Activated T-helper 17 cell treated with anti-CD3 and anti-CD28 coated beads, Interleukin-2, amount 50 U/mL, for 72 hours (primary cell): ENCODE results near the gene C6. TPM values are rescaled to one million over a fixed set of nuclear protein-coding genes. Genes with fewer than 3 reads are reported as not detected.

Source experiments
- ATAC-seq: fragments of 150-1000 bp; cut with Tn5 transposase; replicated peaks from 2 replicates; pipeline ENCODE4 v1.10.0; 2021; ENCODE audit warnings: mild to moderate bottlenecking, moderate library complexity
- H3K27ac Mint-ChIP-seq: one replicate; pipeline ENCODE4 v1.8.0; 2022; ENCODE audit warnings: mixed read lengths
- H3K27me3 Mint-ChIP-seq: one replicate; pipeline ENCODE4 v1.8.0; 2022; ENCODE audit warnings: mixed read lengths
- H3K36me3 Mint-ChIP-seq: one replicate; pipeline ENCODE4 v1.8.0; 2022; ENCODE audit warnings: low read depth, mild to moderate bottlenecking, mixed read lengths
- H3K4me1 Mint-ChIP-seq: one replicate; pipeline ENCODE4 v1.8.0; 2022; ENCODE audit warnings: mixed read lengths
- H3K4me3 Mint-ChIP-seq: one replicate; pipeline ENCODE4 v1.8.0; 2022; ENCODE audit warnings: mild to moderate bottlenecking, mixed read lengths
- H3K9me3 Mint-ChIP-seq: one replicate; pipeline ENCODE4 v1.8.0; 2022; ENCODE audit warnings: mixed read lengths
- total RNA-seq, 2 donors: library from RNA; stranded (reverse); gene quantifications; one replicate each; pipeline ENCODE4 v1.2.3, GENCODE V29; 2022

Gene C6
- total RNA-seq, 2 donors from 2014 or later = not detected

DNA sequence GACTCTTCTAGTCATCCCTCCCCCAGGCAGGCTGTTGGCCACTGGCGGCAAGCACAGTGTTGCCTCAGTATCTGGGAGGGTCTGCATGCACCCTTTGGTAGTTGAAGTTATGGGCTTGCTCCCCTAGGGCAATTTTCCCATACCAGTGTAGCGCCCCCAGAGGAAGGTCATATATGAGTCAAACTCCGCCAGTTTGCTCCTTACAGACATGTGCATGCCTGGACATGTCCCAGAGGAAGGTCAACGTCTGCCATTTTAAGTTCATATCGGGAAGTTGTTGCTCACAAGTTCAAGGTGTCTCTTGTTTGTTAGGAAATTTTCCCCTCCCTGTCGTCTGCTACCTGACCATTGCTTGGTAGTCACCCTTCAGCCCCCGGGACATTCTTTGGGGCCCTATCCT is 90.9 kb downstream of the C6 start:
- no peaks in the 10 kb centered on the region for H3K9me3 Mint-ChIP-seq
- H3K4me3 Mint-ChIP-seq = no peak overlapping the region
- ATAC-seq = no peak
- H3K27ac Mint-ChIP-seq = no peak overlapping the region
- H3K36me3 Mint-ChIP-seq = no peaks in the 10 kb centered on the region
- H3K27me3 Mint-ChIP-seq = no peaks in the 10 kb centered on the region
- H3K4me1 Mint-ChIP-seq = no peaks in the 10 kb centered on the region

GRCh38 chr5:41120600-41120999 is 92.7 kb downstream of the C6 start:
- ATAC-seq = no peak
- no peak overlapping the region for H3K4me3 Mint-ChIP-seq
- no peaks in the 10 kb centered on the region for H3K36me3 Mint-ChIP-seq
- H3K27me3 Mint-ChIP-seq = no peaks in the 10 kb centered on the region
- H3K27ac Mint-ChIP-seq = no peak overlapping the region
- no peaks in the 10 kb centered on the region for H3K4me1 Mint-ChIP-seq
- no peaks in the 10 kb centered on the region for H3K9me3 Mint-ChIP-seq

- Mint-ChIP-seq H3K4me3 (no peak overlapping the region), H3K36me3 (no peaks in the 10 kb centered on the region), H3K27ac (no peak overlapping the region), H3K4me1 (no peaks in the 10 kb centered on the region), H3K27me3 (no peaks in the 10 kb centered on the region), H3K9me3 (no peaks in the 10 kb centered on the region)
- ATAC-seq = no peak
Measured at GRCh38 chr5:41118177-41118576, 95.2 kb downstream of the C6 start.

DNA sequence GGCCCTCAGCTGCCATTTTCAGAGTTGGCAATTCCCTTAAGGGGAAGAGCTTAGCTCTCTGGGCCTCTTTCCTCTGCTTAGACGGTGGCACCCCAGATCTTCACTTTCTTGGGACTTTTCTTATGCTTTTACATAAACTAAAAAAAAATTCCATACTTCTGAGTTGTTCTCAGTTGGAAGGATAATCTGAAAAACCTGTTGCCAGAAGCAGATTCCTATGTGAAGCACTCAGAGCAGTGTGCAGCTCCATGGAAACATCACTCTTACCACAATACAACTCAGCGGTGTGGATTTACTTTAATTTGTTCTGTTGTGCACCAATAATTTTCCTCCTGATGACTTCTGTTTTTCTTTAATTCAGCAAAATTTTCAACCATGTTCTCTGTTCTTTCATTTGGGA is 98.1 kb downstream of the C6 start:
- H3K27me3 Mint-ChIP-seq = no peaks in the 10 kb centered on the region
- ATAC-seq = no peak
- H3K4me3 Mint-ChIP-seq = no peak overlapping the region
- no peaks in the 10 kb centered on the region for H3K9me3 Mint-ChIP-seq
- no peaks in the 10 kb centered on the region for H3K4me1 Mint-ChIP-seq
- no peaks in the 10 kb centered on the region for H3K36me3 Mint-ChIP-seq
- no peak overlapping the region for H3K27ac Mint-ChIP-seq

DNA sequence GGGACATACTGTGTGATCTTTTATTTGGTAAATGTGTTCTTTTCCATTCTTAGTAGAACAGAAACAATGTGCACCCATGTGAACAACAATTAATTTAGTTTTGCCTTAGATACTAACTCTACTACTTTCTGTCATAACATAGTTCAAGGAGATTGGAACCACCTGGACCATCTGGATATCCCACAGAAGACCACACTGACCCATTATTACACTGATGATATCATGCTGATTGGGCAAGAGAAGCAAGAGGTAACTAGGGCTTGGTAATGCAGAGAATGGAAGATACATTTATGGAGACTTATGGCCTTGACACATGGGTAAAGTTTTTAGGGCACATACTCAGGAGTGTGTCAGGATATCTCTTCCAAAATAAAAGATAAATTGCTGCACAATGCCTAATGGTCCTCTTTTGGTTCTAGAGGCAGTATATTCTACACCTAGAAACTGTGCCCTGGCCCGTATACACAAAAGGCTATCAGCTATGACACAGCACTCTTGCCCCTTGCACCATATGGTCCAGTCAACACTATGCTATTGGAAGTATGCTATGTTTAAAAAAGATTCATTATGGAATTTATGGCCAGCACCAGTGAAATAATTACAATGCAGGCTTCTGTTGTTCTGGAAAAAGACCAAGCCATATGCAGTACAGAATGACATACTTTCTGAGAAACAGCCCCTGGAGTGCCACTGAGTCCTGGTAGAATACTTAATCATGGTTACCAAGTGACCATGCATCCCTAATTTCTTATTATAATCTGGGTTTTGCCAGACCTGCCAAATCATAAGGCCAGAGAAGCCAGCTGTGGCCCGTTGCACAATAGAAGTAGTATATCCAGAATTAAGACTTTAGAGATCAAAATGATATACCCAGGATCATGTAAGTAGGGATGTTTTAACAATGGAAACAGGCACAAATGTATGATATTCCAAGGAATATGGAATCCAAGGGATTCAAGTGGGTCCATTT is 100.6 kb downstream of the C6 start:
- ATAC-seq = no peak
- H3K4me1 Mint-ChIP-seq = no peaks in the 10 kb centered on the region
- no peak overlapping the region for H3K4me3 Mint-ChIP-seq
- H3K36me3 Mint-ChIP-seq = no peaks in the 10 kb centered on the region
- H3K27ac Mint-ChIP-seq = no peak overlapping the region
- no peaks in the 10 kb centered on the region for H3K9me3 Mint-ChIP-seq
- H3K27me3 Mint-ChIP-seq = no peaks in the 10 kb centered on the region

GRCh38 chr5:41109186-41109585 is 104.1 kb downstream of the C6 start:
- H3K36me3 Mint-ChIP-seq = no peaks in the 10 kb centered on the region
- no peaks in the 10 kb centered on the region for H3K27me3 Mint-ChIP-seq
- no peaks in the 10 kb centered on the region for H3K9me3 Mint-ChIP-seq
- H3K27ac Mint-ChIP-seq = no peak overlapping the region
- ATAC-seq = no peak
- H3K4me3 Mint-ChIP-seq = no peak overlapping the region
- H3K4me1 Mint-ChIP-seq = no peaks in the 10 kb centered on the region

- H3K9me3 Mint-ChIP-seq = no peaks in the 10 kb centered on the region
- no peak for ATAC-seq
- H3K4me1 Mint-ChIP-seq = no peaks in the 10 kb centered on the region
- H3K36me3 Mint-ChIP-seq = no peaks in the 10 kb centered on the region
- H3K27ac Mint-ChIP-seq = no peak overlapping the region
- H3K27me3 Mint-ChIP-seq = no peaks in the 10 kb centered on the region
- H3K4me3 Mint-ChIP-seq = no peak overlapping the region
Measured at GRCh38 chr5:41102341-41102740, 111.0 kb downstream of the C6 start.

DNA sequence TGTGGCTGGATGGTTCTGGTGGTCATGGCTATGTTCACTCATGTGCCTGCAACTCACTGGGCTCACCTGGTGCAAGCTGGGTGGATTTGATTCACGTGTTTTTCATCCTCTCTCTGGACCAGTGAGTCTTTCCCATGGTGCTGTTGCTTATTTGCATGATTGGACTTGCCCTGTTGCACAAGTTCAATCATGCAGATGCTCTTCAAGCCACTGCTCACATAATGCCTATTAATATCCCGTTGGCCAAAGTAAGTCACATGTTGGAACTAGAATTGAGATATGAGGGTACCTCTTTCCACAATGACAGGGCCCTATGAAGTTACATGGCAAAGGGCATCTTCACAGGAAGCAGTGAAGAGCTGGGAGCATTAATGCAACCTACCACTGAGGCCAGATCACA is 115.7 kb downstream of the C6 start:
- no peaks in the 10 kb centered on the region for H3K4me1 Mint-ChIP-seq
- no peaks in the 10 kb centered on the region for H3K9me3 Mint-ChIP-seq
- no peak overlapping the region for H3K4me3 Mint-ChIP-seq
- H3K36me3 Mint-ChIP-seq = no peaks in the 10 kb centered on the region
- no peak overlapping the region for H3K27ac Mint-ChIP-seq
- ATAC-seq = no peak
- peaks cover 2% of the 10 kb centered on the region for H3K27me3 Mint-ChIP-seq

DNA sequence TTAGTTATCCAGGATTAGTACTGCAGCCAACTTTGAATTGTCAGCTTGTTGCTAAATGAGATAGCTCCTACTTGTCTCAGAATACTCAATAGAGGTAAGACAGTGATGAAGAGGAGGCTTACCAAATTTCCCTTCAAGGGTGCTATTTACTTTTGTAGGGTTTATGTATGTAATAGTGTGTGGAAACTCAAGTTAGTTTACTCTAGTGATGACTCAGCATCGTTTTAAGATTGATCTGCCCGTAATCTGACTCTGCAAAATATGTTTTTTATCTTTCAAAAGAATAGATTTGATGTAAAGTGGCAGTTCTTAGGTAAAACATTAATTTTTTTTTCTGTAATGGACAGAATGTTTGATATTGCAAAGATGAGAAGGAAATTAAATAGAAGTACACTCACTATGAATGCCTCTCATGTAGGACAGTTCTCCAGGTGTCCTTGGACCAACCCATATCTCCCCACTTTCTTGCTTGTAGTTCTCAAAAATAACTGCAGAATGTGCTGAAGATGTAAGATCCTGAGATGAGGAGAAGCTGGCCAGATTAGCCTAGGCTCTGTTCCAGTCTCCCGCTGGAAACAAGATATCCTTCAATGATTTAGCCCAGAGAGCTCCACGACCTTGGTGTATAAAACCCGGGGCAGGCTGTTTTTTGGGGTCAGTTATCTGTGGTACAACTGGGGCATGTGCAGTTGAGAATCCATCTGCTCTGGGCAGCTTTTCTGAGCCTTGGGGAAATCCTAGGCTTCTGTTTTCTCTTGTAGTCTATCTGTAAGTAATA is 117.8 kb downstream of the C6 start:
- Mint-ChIP-seq H3K4me1 (no peaks in the 10 kb centered on the region), H3K36me3 (no peaks in the 10 kb centered on the region), H3K27ac (no peak overlapping the region), H3K27me3 (peaks cover 4% of the 10 kb centered on the region), H3K4me3 (no peak overlapping the region), H3K9me3 (no peaks in the 10 kb centered on the region)
- no peak for ATAC-seq

DNA sequence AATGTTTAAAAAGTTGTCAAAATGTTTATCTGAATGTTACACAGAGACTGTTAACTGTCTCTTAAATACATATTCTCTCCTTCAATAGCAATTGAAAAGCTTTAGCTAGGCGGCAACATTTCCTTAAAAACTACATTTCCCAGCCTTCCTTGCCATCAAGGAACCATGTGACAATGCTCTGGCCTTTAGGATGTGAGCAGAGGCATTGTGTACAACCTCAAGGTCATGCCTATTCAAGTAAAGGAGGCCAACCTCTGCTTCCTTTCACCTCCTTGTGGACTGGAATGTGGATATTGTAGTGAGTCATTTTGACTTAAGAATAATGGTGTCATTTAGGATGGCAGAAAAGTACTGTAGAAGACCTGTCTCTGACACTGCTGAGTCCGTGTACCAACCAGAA is 118.5 kb downstream of the C6 start:
- Mint-ChIP-seq H3K9me3 (no peaks in the 10 kb centered on the region), H3K4me3 (no peak overlapping the region), H3K4me1 (no peaks in the 10 kb centered on the region), H3K27ac (no peak overlapping the region), H3K36me3 (no peaks in the 10 kb centered on the region), H3K27me3 (peaks cover 4% of the 10 kb centered on the region)
- no peak for ATAC-seq

- Mint-ChIP-seq H3K27ac (no peak overlapping the region), H3K4me1 (no peaks in the 10 kb centered on the region), H3K27me3 (peaks cover 4% of the 10 kb centered on the region), H3K36me3 (no peaks in the 10 kb centered on the region), H3K9me3 (no peaks in the 10 kb centered on the region), H3K4me3 (no peak overlapping the region)
- ATAC-seq = no peak
Measured at GRCh38 chr5:41093803-41094202, 119.5 kb downstream of the C6 start.

Other genes starting within 250 kb of the C6 start
- gene MROH2B, start 142.2 kb downstream of the C6 start, total RNA-seq = not detected